ENCODE measurements around the gene SOBP.

Gene SOBP

DNA sequence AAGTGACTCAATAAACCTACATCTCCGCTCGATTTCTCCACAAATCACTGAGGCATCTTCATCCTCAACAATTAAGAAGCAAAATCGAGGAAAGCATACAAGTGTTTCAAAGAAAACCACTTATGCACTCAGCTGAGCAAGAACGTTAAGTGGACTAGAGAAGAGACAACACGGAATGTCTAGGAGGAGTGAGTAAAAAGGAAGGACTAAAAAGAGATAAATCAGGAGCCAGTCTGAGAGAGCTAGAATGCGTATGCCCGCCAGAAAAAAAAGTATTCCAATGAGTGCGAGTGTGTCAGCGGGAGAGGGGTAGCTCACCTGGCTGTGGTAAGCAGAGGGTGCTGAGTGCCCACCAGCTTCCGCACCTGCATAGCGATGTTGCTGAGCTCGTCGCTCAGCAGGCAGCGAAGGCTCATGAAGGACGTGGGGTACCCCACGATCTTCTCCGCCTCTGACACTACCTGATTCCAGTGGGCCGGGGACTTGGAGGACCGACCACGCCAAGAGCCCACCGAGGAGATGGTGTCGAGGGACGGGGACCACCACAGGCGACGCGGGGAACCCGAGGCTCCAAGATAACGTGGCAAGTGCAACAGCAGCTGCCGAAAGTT is 31.1 kb upstream of the SOBP start (continued):
- no peak for TF ChIP-seq ZFP41 (tag by site-specific recombination; IDR thresholded peaks at IDR 0.05; ENCODE audit: borderline replicate concordance)
- TF ChIP-seq ZSCAN16 (tag by site-specific recombination; IDR thresholded peaks at IDR 0.05), result no peak
- TF ChIP-seq ZNF138 (tag by site-specific recombination; IDR thresholded peaks at IDR 0.05; ENCODE audit: borderline replicate concordance), result no peak
- no peak for TF ChIP-seq REPIN1 (tag by site-specific recombination; IDR thresholded peaks at IDR 0.05; ENCODE audit: low read depth)
- TF ChIP-seq ZNF600 (tag by site-specific recombination; IDR thresholded peaks at IDR 0.05), result no peak
- no peak for TF ChIP-seq ZNF510 (tag by site-specific recombination; IDR thresholded peaks at IDR 0.05; ENCODE audit: insufficient replicate concordance)
- TF ChIP-seq ZBTB44 (tag by site-specific recombination; IDR thresholded peaks at IDR 0.05), result no peak
- TF ChIP-seq KLF7 (tag by site-specific recombination; IDR thresholded peaks at IDR 0.05; ENCODE audit: borderline replicate concordance), result no peak
- TF ChIP-seq ZFP69B (tag by site-specific recombination; IDR thresholded peaks at IDR 0.05), result no peak; the same call in 1 of the 2 replicates
- no peak for TF ChIP-seq ZFP3 (tag by site-specific recombination; IDR thresholded peaks at IDR 0.05; ENCODE audit: low read depth)
- no peak for TF ChIP-seq ZNF16 (tag by site-specific recombination; IDR thresholded peaks at IDR 0.05; ENCODE audit: low read depth)
- TF ChIP-seq PRDM4 (tag by site-specific recombination; IDR thresholded peaks at IDR 0.05), result no peak
- TF ChIP-seq YY2 (tag by site-specific recombination; IDR thresholded peaks at IDR 0.05), result no peak
- TF ChIP-seq, protein P1, sequence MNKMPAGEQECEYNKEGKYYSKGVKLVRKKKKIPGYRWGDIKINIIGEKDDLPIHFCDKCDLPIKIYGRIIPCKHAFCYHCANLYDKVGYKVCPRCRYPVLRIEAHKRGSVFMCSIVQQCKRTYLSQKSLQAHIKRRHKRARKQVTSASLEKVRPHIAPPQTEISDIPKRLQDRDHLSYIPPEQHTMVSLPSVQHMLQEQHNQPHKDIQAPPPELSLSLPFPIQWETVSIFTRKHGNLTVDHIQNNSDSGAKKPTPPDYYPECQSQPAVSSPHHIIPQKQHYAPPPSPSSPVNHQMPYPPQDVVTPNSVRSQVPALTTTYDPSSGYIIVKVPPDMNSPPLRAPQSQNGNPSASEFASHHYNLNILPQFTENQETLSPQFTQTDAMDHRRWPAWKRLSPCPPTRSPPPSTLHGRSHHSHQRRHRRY (tag by site-specific recombination; IDR thresholded peaks at IDR 0.05), result no peak
- TF ChIP-seq ZNF354C (tag by site-specific recombination; IDR thresholded peaks at IDR 0.05; ENCODE audit: borderline replicate concordance, low read depth), result no peak
- 0 out of 2 replicates have a peak, but pooled peaks have one; percentile 26 for TF ChIP-seq ZEB2 (tag by site-specific recombination; IDR thresholded peaks at IDR 0.05)
- TF ChIP-seq PRDM1 (tag by site-specific recombination; IDR thresholded peaks at IDR 0.05), result no peak
- no peak for TF ChIP-seq EGR2 (tag by site-specific recombination; IDR thresholded peaks at IDR 0.05; ENCODE audit: low read depth)
- TF ChIP-seq ZNF707 (tag by site-specific recombination; IDR thresholded peaks at IDR 0.05), result no peak
- TF ChIP-seq ZNF48 (tag by site-specific recombination; IDR thresholded peaks at IDR 0.05), result no peak
- 0 out of 2 replicates have a peak, but pooled peaks have one; percentile 21 for TF ChIP-seq HIC1 (tag by site-specific recombination; IDR thresholded peaks at IDR 0.05)
- no peak for TF ChIP-seq BCL11B (tag by site-specific recombination; IDR thresholded peaks at IDR 0.05; ENCODE audit: low read depth)
- TF ChIP-seq ZBTB20 (tag by site-specific recombination; IDR thresholded peaks at IDR 0.05), result 0 out of 2 replicates have a peak, but pooled peaks have one; percentile 40
- no peak for TF ChIP-seq SETDB1 (IDR thresholded peaks at IDR 0.05; ENCODE audit: insufficient read length, low read length)
- TF ChIP-seq, protein P2, sequence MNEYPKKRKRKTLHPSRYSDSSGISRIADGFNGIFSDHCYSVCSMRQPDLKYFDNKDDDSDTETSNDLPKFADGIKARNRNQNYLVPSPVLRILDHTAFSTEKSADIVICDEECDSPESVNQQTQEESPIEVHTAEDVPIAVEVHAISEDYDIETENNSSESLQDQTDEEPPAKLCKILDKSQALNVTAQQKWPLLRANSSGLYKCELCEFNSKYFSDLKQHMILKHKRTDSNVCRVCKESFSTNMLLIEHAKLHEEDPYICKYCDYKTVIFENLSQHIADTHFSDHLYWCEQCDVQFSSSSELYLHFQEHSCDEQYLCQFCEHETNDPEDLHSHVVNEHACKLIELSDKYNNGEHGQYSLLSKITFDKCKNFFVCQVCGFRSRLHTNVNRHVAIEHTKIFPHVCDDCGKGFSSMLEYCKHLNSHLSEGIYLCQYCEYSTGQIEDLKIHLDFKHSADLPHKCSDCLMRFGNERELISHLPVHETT (tag by site-specific recombination; IDR thresholded peaks at IDR 0.05), result no peak
- TF ChIP-seq TRIM28 (IDR thresholded peaks at IDR 0.05; ENCODE audit: borderline replicate concordance, low read length), result no peak
- no peak for TF ChIP-seq ZNF555 (tag by site-specific recombination; conservative IDR thresholded peaks at IDR 0.05)
- no peak for TF ChIP-seq ZNF768 (tag by site-specific recombination; IDR thresholded peaks at IDR 0.05)
- TF ChIP-seq ZNF654 (tag by site-specific recombination; IDR thresholded peaks at IDR 0.05; ENCODE audit: low read depth), result no peak

All from HEK293 (cell line).